Right atrium auricular region (tissue), 2 donors: ENCODE results near the gene STAC. TPM values are rescaled to one million over a fixed set of nuclear protein-coding genes. Genes with fewer than 3 reads are reported as not detected.
A peak's percentile ranks its signal among the peaks of the same experiment; 100 is the strongest.

Source experiments
- DNase-seq: peaks from one replicate; pipeline ENCODE4 v3.0.0-alpha.2; 2019; ENCODE audit warnings: low spot score
- H3K27ac ChIP-seq, 2 donors: fragments of 200-600 bp; sonication (generic); 1 replicate in 1 of 2; 2 replicates in 1 of 2; pipeline ENCODE4 v1.5.1; 2016 to 2019
- H3K27me3 ChIP-seq, 2 donors: fragments of 200-600 bp; sonication (generic); one replicate each; pipeline versions ENCODE4 v1.5.1 to v1.6.0; 2017 to 2019
- H3K36me3 ChIP-seq: fragments of 200-600 bp; sonication (generic); one replicate; pipeline ENCODE4 v1.5.1; 2016
- H3K4me1 ChIP-seq, 2 donors: fragments of 200-600 bp; sonication (generic); one replicate each; pipeline versions ENCODE4 v1.5.1 to v1.6.0; 2017 to 2019
- H3K4me3 ChIP-seq, 2 donors: fragments of 200-600 bp; sonication (generic); 1 replicate in 1 of 2; 2 replicates in 1 of 2; pipeline ENCODE4 v1.5.1; 2017 to 2019; ENCODE audit warnings: mild to moderate bottlenecking in 1 of 2, moderate library complexity in 1 of 2
- H3K9me3 ChIP-seq, 2 donors: fragments of 200-600 bp; sonication (generic); one replicate each; pipeline ENCODE4 v1.5.1; 2019
- CTCF ChIP-seq, 2 donors: fragments of 200-600 bp; sonication (generic); IDR thresholded peaks; one replicate each; pipeline ENCODE4 v1.5.1; 2019; ENCODE audit warnings: antibody characterized with exemption in 2 of 2
- total RNA-seq, 2 donors: library from RNA; depleted of rRNA; stranded (reverse); fragments of >200 nt; gene quantifications; one replicate each; pipeline ENCODE4 v1.1.0, GENCODE V29; 2016

Gene STAC, protein sequence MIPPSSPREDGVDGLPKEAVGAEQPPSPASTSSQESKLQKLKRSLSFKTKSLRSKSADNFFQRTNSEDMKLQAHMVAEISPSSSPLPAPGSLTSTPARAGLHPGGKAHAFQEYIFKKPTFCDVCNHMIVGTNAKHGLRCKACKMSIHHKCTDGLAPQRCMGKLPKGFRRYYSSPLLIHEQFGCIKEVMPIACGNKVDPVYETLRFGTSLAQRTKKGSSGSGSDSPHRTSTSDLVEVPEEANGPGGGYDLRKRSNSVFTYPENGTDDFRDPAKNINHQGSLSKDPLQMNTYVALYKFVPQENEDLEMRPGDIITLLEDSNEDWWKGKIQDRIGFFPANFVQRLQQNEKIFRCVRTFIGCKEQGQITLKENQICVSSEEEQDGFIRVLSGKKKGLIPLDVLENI
- under 1 TPM in 1 of 2 donors, not detected in 1; 0.33 TPM for total RNA-seq

DNA sequence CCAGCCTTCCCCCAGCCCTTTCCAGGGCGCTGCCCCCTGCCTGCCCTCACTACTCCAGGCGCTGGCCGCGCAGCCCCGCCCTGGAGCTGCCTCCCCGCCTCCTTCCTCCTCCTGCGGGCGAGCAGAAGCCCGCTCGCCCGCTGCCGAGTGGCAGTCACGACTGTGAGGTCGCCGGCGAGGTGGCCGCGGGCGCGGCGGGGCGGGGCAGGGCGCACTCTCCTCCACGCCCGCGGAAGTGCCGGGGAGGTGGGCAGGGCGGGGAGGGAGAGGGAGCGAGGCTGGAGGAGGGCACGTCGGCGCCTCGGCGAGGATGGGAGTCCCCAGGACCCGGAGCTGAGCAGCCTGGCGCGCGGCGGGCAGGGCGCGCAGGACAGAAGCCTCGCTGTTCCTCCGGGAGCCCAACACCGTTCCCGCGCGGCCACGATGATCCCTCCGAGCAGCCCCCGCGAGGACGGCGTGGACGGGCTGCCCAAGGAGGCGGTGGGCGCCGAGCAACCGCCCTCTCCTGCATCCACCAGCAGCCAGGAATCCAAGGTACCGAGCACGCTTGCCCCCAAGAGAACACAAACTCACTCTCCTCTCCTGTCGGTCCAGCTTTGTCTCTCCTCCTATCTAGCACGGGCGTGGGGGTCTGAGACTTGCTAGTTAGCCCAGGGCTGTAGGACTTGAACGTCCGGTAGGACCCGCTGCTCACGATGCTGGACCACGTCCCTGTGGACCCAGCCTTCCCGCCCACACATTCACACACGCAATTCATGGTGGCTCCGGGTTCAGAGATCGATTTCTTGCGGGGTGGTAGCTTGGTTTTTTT lies at the start of gene STAC:
TSS of gene STAC (plus strand) at position 284 of the 811 bp plus-strand sequence. CDS start at position 424, 140 bp downstream.
- Histone ChIP-seq H3K36me3 (no peaks in the 10 kb centered on the region), H3K9me3 (no peaks in the 10 kb centered on the region), H3K4me1 (peaks cover 0 to 9% of the 10 kb centered on the region in 2 donors), H3K27me3 (peaks cover 8 to 10% of the 10 kb centered on the region in 2 donors), H3K27ac (no peak within 1 kb of the TSS), H3K4me3 (peak within 1 kb of the TSS; percentile 25 to 49)
- TF ChIP-seq CTCF (IDR thresholded peaks at IDR 0.05): no peak
- no peak for DNase-seq

- no peaks in the 10 kb centered on the region for H3K4me1 ChIP-seq
- H3K9me3 ChIP-seq: no peaks in the 10 kb centered on the region
- H3K36me3 ChIP-seq: no peaks in the 10 kb centered on the region
- no peak overlapping the region for H3K27ac ChIP-seq
- no peak overlapping the region for H3K4me3 ChIP-seq
- DNase-seq: no peak
- TF ChIP-seq CTCF (IDR thresholded peaks at IDR 0.05): no peak
- no peaks in the 10 kb centered on the region for H3K27me3 ChIP-seq
Measured at GRCh38 chr3:36332139-36332538, 48.2 kb upstream of the STAC start.

GRCh38 chr3:36362216-36362615 lies 18.1 kb upstream of the STAC start:
- H3K4me3 ChIP-seq: no peak overlapping the region
- H3K36me3 ChIP-seq: no peaks in the 10 kb centered on the region
- no peaks in the 10 kb centered on the region for H3K4me1 ChIP-seq
- peaks cover 0 to 11% of the 10 kb centered on the region in 2 donors for H3K9me3 ChIP-seq
- DNase-seq: no peak
- no peaks in the 10 kb centered on the region for H3K27me3 ChIP-seq
- H3K27ac ChIP-seq: no peak overlapping the region
- no peak for TF ChIP-seq CTCF (IDR thresholded peaks at IDR 0.05)

GRCh38 chr3:36362973-36363372 lies 17.3 kb upstream of the STAC start:
- Histone ChIP-seq H3K4me3 (no peak overlapping the region), H3K36me3 (no peaks in the 10 kb centered on the region), H3K4me1 (no peaks in the 10 kb centered on the region), H3K9me3 (peaks cover 0 to 11% of the 10 kb centered on the region in 2 donors), H3K27ac (no peak overlapping the region), H3K27me3 (no peaks in the 10 kb centered on the region)
- DNase-seq: no peak
- no peak for TF ChIP-seq CTCF (IDR thresholded peaks at IDR 0.05)

GRCh38 chr3:36364260-36364659 lies 16.0 kb upstream of the STAC start:
- Histone ChIP-seq H3K4me3 (no peak overlapping the region), H3K36me3 (no peaks in the 10 kb centered on the region), H3K4me1 (no peaks in the 10 kb centered on the region), H3K27me3 (no peaks in the 10 kb centered on the region), H3K27ac (no peak overlapping the region), H3K9me3 (peaks cover 0 to 4% of the 10 kb centered on the region in 2 donors)
- DNase-seq: no peak
- no peak for TF ChIP-seq CTCF (IDR thresholded peaks at IDR 0.05)
